Body of pancreas (tissue), 4 donors: Measurements from ENCODE around the gene BAG3.

ENCODE experiments used
- CTCF ChIP-seq, 7 experiments: fragments of 450-650 bp in 4 of 7; fragments of 200-600 bp in 3 of 7; sonication (generic) in 3 of 7; IDR thresholded peaks; one replicate each; pipeline ENCODE4 v1.5.1; 2016 to 2019; ENCODE audit warnings: antibody characterized with exemption in 7 of 7
- POLR2A ChIP-seq, 3 donors: fragments of 450-650 bp; IDR thresholded peaks; one replicate each; pipeline ENCODE4 v1.6.1; 2016; ENCODE audit warnings: antibody characterized with exemption in 3 of 3, mild to moderate bottlenecking in 2 of 3

GRCh38 chr10:119691726-119692125 is 40.5 kb downstream of the BAG3 start:
- no peak for TF ChIP-seq POLR2A (IDR thresholded peaks at IDR 0.05)
- no peak for TF ChIP-seq CTCF (IDR thresholded peaks at IDR 0.05)
